DND-41 (cell line): ENCODE measurements around the gene AK5.

Source experiments
- ATAC-seq: fragments of 200-7000 bp; cut with Tn5 transposase; 3 replicates; pipeline ENCODE4 v1.9.1; 2021; ENCODE audit warnings: low read depth; ENCODE audit not compliant: insufficient read depth
- DNase-seq: peaks from one replicate; pipeline ENCODE4 v3.0.0-alpha.2; 2020
- H2AFZ ChIP-seq: 2 replicates; pipeline ENCODE4 v1.6.0; 2012; ENCODE audit warnings: low read depth, low read length
- H3K27ac ChIP-seq: 2 replicates; pipeline ENCODE4 v1.5.1; 2012; ENCODE audit warnings: low read length, inconsistent platforms
- H3K27me3 ChIP-seq: fragments of 200-600 bp; sonication (generic); 2 replicates; pipeline ENCODE4 v1.6.0; 2012; ENCODE audit warnings: low read length, mild to moderate bottlenecking, inconsistent platforms; ENCODE audit not compliant: insufficient read depth, poor library complexity
- H3K36me3 ChIP-seq: 2 replicates; pipeline ENCODE4 v1.5.1; 2012; ENCODE audit warnings: low read length, inconsistent platforms; ENCODE audit not compliant: insufficient read depth
- H3K4me1 ChIP-seq: 2 replicates; pipeline ENCODE4 v1.5.1; 2012; ENCODE audit warnings: mild to moderate bottlenecking, low read length; ENCODE audit not compliant: insufficient read depth
- H3K4me2 ChIP-seq: 2 replicates; pipeline ENCODE4 v1.6.0; 2012; ENCODE audit warnings: mild to moderate bottlenecking, moderate library complexity, low read length, inconsistent platforms; ENCODE audit not compliant: insufficient read depth
- H3K4me3 ChIP-seq, 2 experiments: fragments of 200-600 bp in 1 of 2; shearing (Covaris generic) in 1 of 2; 2 replicates each; pipeline ENCODE4 v1.5.1; 2012 to 2016; ENCODE audit warnings: inconsistent platforms in 2 of 2, low read length in 2 of 2, mild to moderate bottlenecking in 2 of 2, low read depth in 1 of 2, moderate library complexity in 1 of 2
- H3K79me2 ChIP-seq: 2 replicates; pipeline ENCODE4 v1.6.0; 2012; ENCODE audit warnings: low read length, inconsistent platforms; ENCODE audit not compliant: insufficient read depth
- H3K9ac ChIP-seq: 2 replicates; pipeline ENCODE4 v1.6.0; 2012; ENCODE audit warnings: low read depth, mild to moderate bottlenecking, inconsistent platforms, low read length, moderate library complexity
- H3K9me3 ChIP-seq: 2 replicates; pipeline ENCODE4 v1.5.1; 2012; ENCODE audit warnings: low read length, moderate library complexity, mild to moderate bottlenecking, inconsistent platforms; ENCODE audit not compliant: insufficient read depth, severe bottlenecking
- H4K20me1 ChIP-seq: 2 replicates; pipeline ENCODE4 v1.6.0; 2012; ENCODE audit warnings: low read length; ENCODE audit not compliant: insufficient read depth
- CTCF ChIP-seq: IDR thresholded peaks from 2 replicates; pipeline ENCODE4 v1.5.1; 2012; ENCODE audit warnings: borderline replicate concordance, low read length, moderate library complexity, mild to moderate bottlenecking; ENCODE audit not compliant: poor library complexity, severe bottlenecking; ENCODE audit errors: extremely low read depth
- EZH2 ChIP-seq: IDR thresholded peaks from 3 replicates; pipeline ENCODE4 v1.6.1; 2012; ENCODE audit warnings: borderline replicate concordance, low read depth, mild to moderate bottlenecking, moderate library complexity, low read length, inconsistent platforms; ENCODE audit not compliant: severe bottlenecking

AK5 gene

GRCh38 chr1:77319036-77319705 lies 37.4 kb downstream of the AK5 start:
- Histone ChIP-seq H3K9ac (no peak overlapping the region), H3K27me3 (no peaks in the 10 kb centered on the region), H3K4me3 (no peak overlapping the region), H3K4me1 (no peaks in the 10 kb centered on the region), H2AFZ (no peak overlapping the region), H3K9me3 (no peaks in the 10 kb centered on the region), H4K20me1 (no peaks in the 10 kb centered on the region), H3K27ac (no peak overlapping the region), H3K36me3 (no peaks in the 10 kb centered on the region), H3K79me2 (no peaks in the 10 kb centered on the region), H3K4me2 (no peak overlapping the region)
- ATAC-seq (no peak), DNase-seq (no peak)
- TF ChIP-seq CTCF, result no peak
- TF ChIP-seq EZH2, result no peak

GRCh38 chr1:77322061-77322900 lies 40.5 kb downstream of the AK5 start:
- H4K20me1 ChIP-seq, result no peaks in the 10 kb centered on the region
- DNase-seq (no peak), ATAC-seq (no peak)
- H2AFZ ChIP-seq, result no peak overlapping the region
- no peaks in the 10 kb centered on the region for H3K79me2 ChIP-seq
- no peaks in the 10 kb centered on the region for H3K36me3 ChIP-seq
- no peak overlapping the region for H3K4me3 ChIP-seq
- no peaks in the 10 kb centered on the region for H3K9me3 ChIP-seq
- no peak overlapping the region for H3K27ac ChIP-seq
- TF ChIP-seq CTCF (no peak), EZH2 (no peak)
- no peaks in the 10 kb centered on the region for H3K27me3 ChIP-seq
- no peak overlapping the region for H3K9ac ChIP-seq
- no peaks in the 10 kb centered on the region for H3K4me1 ChIP-seq
- no peak overlapping the region for H3K4me2 ChIP-seq

DNA sequence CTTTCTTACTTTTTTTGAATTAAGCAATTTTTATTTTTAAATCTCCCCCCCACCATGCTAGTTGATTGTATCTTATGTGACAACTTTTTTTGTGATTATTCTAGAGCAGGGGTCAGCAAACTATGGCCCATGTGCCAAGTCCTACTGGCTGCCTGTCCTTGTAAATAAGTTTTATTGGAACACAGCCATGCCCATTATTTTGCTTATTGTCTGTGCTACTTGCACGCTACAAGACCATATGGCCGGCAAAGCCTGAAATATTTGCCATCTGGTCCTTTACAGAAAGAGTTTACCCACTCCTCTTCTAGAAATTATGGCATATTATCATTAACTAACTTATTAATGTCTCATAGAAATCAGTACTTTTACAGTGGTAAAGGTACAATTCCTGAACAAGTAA lies 51.7 kb downstream of the AK5 start:
- H4K20me1 ChIP-seq, result no peaks in the 10 kb centered on the region
- DNase-seq, result no peak
- H3K9me3 ChIP-seq, result no peaks in the 10 kb centered on the region
- H3K4me1 ChIP-seq, result no peaks in the 10 kb centered on the region
- no peak overlapping the region for H3K4me2 ChIP-seq
- H3K9ac ChIP-seq, result no peak overlapping the region
- no peak overlapping the region for H3K27ac ChIP-seq
- ATAC-seq, result no peak
- TF ChIP-seq CTCF, result no peak
- TF ChIP-seq EZH2, result no peak
- no peak overlapping the region for H2AFZ ChIP-seq
- H3K27me3 ChIP-seq, result no peaks in the 10 kb centered on the region
- H3K36me3 ChIP-seq, result no peaks in the 10 kb centered on the region
- no peak overlapping the region for H3K4me3 ChIP-seq
- no peaks in the 10 kb centered on the region for H3K79me2 ChIP-seq
